PFSK-1 (cell line): ENCODE results near the gene FER1L5.

ENCODE experiments used
- FOXP2 ChIP-seq: optimal IDR thresholded peaks from 2 replicates; pipeline ENCODE3; 2011; ENCODE audit warnings: borderline replicate concordance, control low read depth, inconsistent platforms; ENCODE audit not compliant: insufficient read depth; ENCODE audit errors: extremely low read length, extremely low read depth
- POLR2AphosphoS5 ChIP-seq: IDR thresholded peaks from 2 replicates; pipeline ENCODE4 v1.6.1; 2012; ENCODE audit warnings: low read depth, mild to moderate bottlenecking, control low read depth, low read length, moderate library complexity
- SIN3A ChIP-seq: IDR thresholded peaks from 2 replicates; pipeline ENCODE4 v1.6.1; 2012; ENCODE audit warnings: mild to moderate bottlenecking, low read length, moderate library complexity, borderline replicate concordance; ENCODE audit not compliant: insufficient read depth
- TAF1 ChIP-seq: IDR thresholded peaks from 2 replicates; pipeline ENCODE4 v1.6.1; 2012; ENCODE audit warnings: low read length, control low read depth, borderline replicate concordance; ENCODE audit not compliant: insufficient read depth
- TF ChIP-seq, protein P1 (sequence below), 2 experiments: IDR thresholded peaks; 2 replicates each; pipeline versions ENCODE4 v1.6.1 to v1.8.0; 2011 to 2012; ENCODE audit warnings: low read depth in 2 of 2, low read length in 2 of 2, control low read depth in 1 of 2, inconsistent platforms in 1 of 2, mild to moderate bottlenecking in 1 of 2, moderate library complexity in 1 of 2; ENCODE audit not compliant: insufficient read depth in 1 of 2

Gene FER1L5

GRCh38 chr2:96727431-96727830 lies 84.9 kb downstream of the FER1L5 start:
- TF ChIP-seq POLR2AphosphoS5 (no peak), TAF1 (no peak)
- TF ChIP-seq, protein P1, sequence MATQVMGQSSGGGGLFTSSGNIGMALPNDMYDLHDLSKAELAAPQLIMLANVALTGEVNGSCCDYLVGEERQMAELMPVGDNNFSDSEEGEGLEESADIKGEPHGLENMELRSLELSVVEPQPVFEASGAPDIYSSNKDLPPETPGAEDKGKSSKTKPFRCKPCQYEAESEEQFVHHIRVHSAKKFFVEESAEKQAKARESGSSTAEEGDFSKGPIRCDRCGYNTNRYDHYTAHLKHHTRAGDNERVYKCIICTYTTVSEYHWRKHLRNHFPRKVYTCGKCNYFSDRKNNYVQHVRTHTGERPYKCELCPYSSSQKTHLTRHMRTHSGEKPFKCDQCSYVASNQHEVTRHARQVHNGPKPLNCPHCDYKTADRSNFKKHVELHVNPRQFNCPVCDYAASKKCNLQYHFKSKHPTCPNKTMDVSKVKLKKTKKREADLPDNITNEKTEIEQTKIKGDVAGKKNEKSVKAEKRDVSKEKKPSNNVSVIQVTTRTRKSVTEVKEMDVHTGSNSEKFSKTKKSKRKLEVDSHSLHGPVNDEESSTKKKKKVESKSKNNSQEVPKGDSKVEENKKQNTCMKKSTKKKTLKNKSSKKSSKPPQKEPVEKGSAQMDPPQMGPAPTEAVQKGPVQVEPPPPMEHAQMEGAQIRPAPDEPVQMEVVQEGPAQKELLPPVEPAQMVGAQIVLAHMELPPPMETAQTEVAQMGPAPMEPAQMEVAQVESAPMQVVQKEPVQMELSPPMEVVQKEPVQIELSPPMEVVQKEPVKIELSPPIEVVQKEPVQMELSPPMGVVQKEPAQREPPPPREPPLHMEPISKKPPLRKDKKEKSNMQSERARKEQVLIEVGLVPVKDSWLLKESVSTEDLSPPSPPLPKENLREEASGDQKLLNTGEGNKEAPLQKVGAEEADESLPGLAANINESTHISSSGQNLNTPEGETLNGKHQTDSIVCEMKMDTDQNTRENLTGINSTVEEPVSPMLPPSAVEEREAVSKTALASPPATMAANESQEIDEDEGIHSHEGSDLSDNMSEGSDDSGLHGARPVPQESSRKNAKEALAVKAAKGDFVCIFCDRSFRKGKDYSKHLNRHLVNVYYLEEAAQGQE (IDR thresholded peaks at IDR 0.05; ENCODE audit: insufficient read depth in 1 of 2, low read depth in 2 of 2, low read length in 2 of 2) = no peak

DNA sequence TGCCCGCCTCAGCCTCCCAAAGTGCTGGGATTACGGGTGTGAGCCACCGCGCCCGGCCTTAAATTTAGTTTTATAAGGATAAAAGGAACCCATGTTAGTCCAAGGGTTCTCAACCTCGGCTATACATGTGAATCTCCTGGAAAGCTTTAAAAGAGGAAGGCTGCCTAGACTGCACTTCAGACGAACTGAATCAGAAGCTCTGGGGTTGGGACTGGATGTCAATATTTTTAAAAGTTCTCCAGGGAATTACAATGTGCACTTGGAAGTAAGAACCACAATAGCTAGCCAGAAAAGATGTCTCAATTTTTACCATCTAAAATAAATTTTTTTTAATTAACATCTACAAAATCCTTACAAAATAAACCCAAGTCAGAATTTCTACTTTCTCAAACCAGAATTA lies 87.2 kb downstream of the FER1L5 start:
- no peak for TF ChIP-seq FOXP2
- TF ChIP-seq SIN3A = no peak
- TF ChIP-seq, protein P1 (IDR thresholded peaks at IDR 0.05; ENCODE audit: insufficient read depth in 1 of 2, low read depth in 2 of 2, low read length in 2 of 2) = no peak
- no peak for TF ChIP-seq TAF1
- no peak for TF ChIP-seq POLR2AphosphoS5

- no peak for TF ChIP-seq POLR2AphosphoS5
- TF ChIP-seq, protein P1 (IDR thresholded peaks at IDR 0.05; ENCODE audit: insufficient read depth in 1 of 2, low read depth in 2 of 2, low read length in 2 of 2) = no peak
- TF ChIP-seq TAF1 = no peak
- TF ChIP-seq SIN3A = no peak
- TF ChIP-seq FOXP2 = no peak
These were observed 87.6 kb downstream of the FER1L5 start for GRCh38 chr2:96730212-96730611.

- TF ChIP-seq FOXP2 (no peak), SIN3A (no peak), TAF1 (no peak)
These were observed 91.4 kb downstream of the FER1L5 start for GRCh38 chr2:96733931-96734330.

- TF ChIP-seq SIN3A (no peak), FOXP2 (no peak), TAF1 (no peak), POLR2AphosphoS5 (no peak)
- TF ChIP-seq, protein P1 (IDR thresholded peaks at IDR 0.05; ENCODE audit: insufficient read depth in 1 of 2, low read depth in 2 of 2, low read length in 2 of 2) = no peak
These were observed 92.5 kb downstream of the FER1L5 start for GRCh38 chr2:96734880-96735583.
